GM12891 (cell line): ENCODE results near the gene ERI2.

Experiments
- DNase-seq: peaks from one replicate; pipeline ENCODE4 v3.0.0; 2011; ENCODE audit warnings: low spot score; ENCODE audit not compliant: insufficient read length
- FAIRE-seq: peaks from 2 replicates; lab custom pipeline; 2011; peaks lifted over from hg19 to GRCh38; lab: Jason Lieb, UNC
- PAX5 ChIP-seq: IDR thresholded peaks from 2 replicates; pipeline ENCODE4 v1.6.1; 2011; ENCODE audit warnings: low read length, moderate library complexity, mild to moderate bottlenecking; ENCODE audit not compliant: insufficient read depth, severe bottlenecking
- POLR2A ChIP-seq: IDR thresholded peaks from 2 replicates; pipeline ENCODE4 v1.6.1; 2011; ENCODE audit warnings: low read depth, low read length, control low read depth
- POLR2AphosphoS5 ChIP-seq: IDR thresholded peaks from 2 replicates; pipeline ENCODE4 v1.6.1; 2011; ENCODE audit warnings: low read depth, low read length, control low read depth
- POU2F2 ChIP-seq: IDR thresholded peaks from 2 replicates; pipeline ENCODE4 v1.6.1; 2011; ENCODE audit warnings: low read depth, mild to moderate bottlenecking, control low read depth, low read length, moderate library complexity
- SPI1 ChIP-seq: IDR thresholded peaks from 2 replicates; pipeline ENCODE4 v1.6.1; 2011; ENCODE audit warnings: low read depth, low read length, control low read depth
- TAF1 ChIP-seq: IDR thresholded peaks from 2 replicates; pipeline ENCODE4 v1.6.1; 2011; ENCODE audit warnings: low read depth, low read length, control low read depth

Gene ERI2

GRCh38 chr16:20801278-20801677 lies 5.0 kb downstream of the ERI2 start:
- FAIRE-seq (no peak), DNase-seq (no peak)
- TF ChIP-seq POU2F2, result no peak

- FAIRE-seq (no peak), DNase-seq (no peak)
These were observed 6.7 kb downstream of the ERI2 start for GRCh38 chr16:20799599-20799998.

GRCh38 chr16:20798364-20798763 lies 7.9 kb downstream of the ERI2 start:
- DNase-seq, result no peak
- TF ChIP-seq POLR2AphosphoS5, result no peak
- no peak for TF ChIP-seq TAF1
- no peak for TF ChIP-seq SPI1
- no peak for TF ChIP-seq PAX5
- TF ChIP-seq POLR2A, result no peak
- TF ChIP-seq POU2F2, result no peak
- no peak for FAIRE-seq

More at GRCh38 chr16:20799599-20799998, 6.7 kb downstream of the ERI2 start:
- no peak for TF ChIP-seq PAX5
- no peak for TF ChIP-seq TAF1
- TF ChIP-seq POU2F2, result no peak
- no peak for TF ChIP-seq SPI1
- no peak for TF ChIP-seq POLR2AphosphoS5
- no peak for TF ChIP-seq POLR2A

GRCh38 chr16:20791923-20792612 lies 14.2 kb downstream of the ERI2 start:
- no peak for DNase-seq
- no peak for TF ChIP-seq POLR2AphosphoS5
- no peak for TF ChIP-seq POLR2A
- TF ChIP-seq POU2F2, result no peak
- TF ChIP-seq PAX5, result no peak
- TF ChIP-seq TAF1, result no peak
- no peak for TF ChIP-seq SPI1
- FAIRE-seq, result no peak

GRCh38 chr16:20789130-20789529 lies 17.1 kb downstream of the ERI2 start:
- DNase-seq, result no peak
- TF ChIP-seq POLR2A (no peak), POU2F2 (no peak), SPI1 (no peak), TAF1 (no peak), PAX5 (no peak), POLR2AphosphoS5 (no peak)
- no peak for FAIRE-seq

GRCh38 chr16:20784204-20784603 lies 22.1 kb downstream of the ERI2 start:
- TF ChIP-seq TAF1 (no peak), PAX5 (no peak), POLR2AphosphoS5 (no peak), POU2F2 (no peak), SPI1 (no peak), POLR2A (no peak)
- FAIRE-seq, result no peak
- no peak for DNase-seq

GRCh38 chr16:20782470-20782869 lies 23.8 kb downstream of the ERI2 start:
- DNase-seq (no peak), FAIRE-seq (no peak)
- TF ChIP-seq POU2F2 (no peak), SPI1 (no peak), PAX5 (no peak), POLR2A (no peak), TAF1 (no peak), POLR2AphosphoS5 (no peak)

- FAIRE-seq, result no peak
- TF ChIP-seq POU2F2 (no peak), POLR2A (no peak)
These were observed 24.6 kb downstream of the ERI2 start for GRCh38 chr16:20781697-20782096.

GRCh38 chr16:20774703-20775362 lies 31.4 kb downstream of the ERI2 start:
- no peak for TF ChIP-seq POLR2AphosphoS5
- no peak for TF ChIP-seq SPI1
- TF ChIP-seq TAF1, result no peak
- no peak for TF ChIP-seq PAX5
- no peak for TF ChIP-seq POU2F2
- no peak for TF ChIP-seq POLR2A
- FAIRE-seq (peak; percentile 95), DNase-seq (peak; percentile 20)

More at GRCh38 chr16:20781697-20782096, 24.6 kb downstream of the ERI2 start:
- no peak for DNase-seq

GRCh38 chr16:20773679-20774078 lies 32.6 kb downstream of the ERI2 start:
- TF ChIP-seq POLR2AphosphoS5 (no peak), TAF1 (no peak), POLR2A (no peak), POU2F2 (no peak), SPI1 (no peak), PAX5 (no peak)
- FAIRE-seq, result no peak
- DNase-seq, result no peak

- no peak for DNase-seq
- TF ChIP-seq POLR2A, result no peak
- TF ChIP-seq SPI1, result no peak
- no peak for TF ChIP-seq TAF1
- no peak for TF ChIP-seq POLR2AphosphoS5
- TF ChIP-seq POU2F2, result no peak
- no peak for TF ChIP-seq PAX5
- no peak for FAIRE-seq
These were observed 37.5 kb downstream of the ERI2 start for GRCh38 chr16:20768818-20769217.
